ENCODE data around the gene CD69. TPM values are rescaled to one million over a fixed set of nuclear protein-coding genes. Genes with fewer than 3 reads are reported as not detected.

Gene CD69
- total RNA-seq, 1 experiment from 2014 or later: 0.98 TPM

DNA sequence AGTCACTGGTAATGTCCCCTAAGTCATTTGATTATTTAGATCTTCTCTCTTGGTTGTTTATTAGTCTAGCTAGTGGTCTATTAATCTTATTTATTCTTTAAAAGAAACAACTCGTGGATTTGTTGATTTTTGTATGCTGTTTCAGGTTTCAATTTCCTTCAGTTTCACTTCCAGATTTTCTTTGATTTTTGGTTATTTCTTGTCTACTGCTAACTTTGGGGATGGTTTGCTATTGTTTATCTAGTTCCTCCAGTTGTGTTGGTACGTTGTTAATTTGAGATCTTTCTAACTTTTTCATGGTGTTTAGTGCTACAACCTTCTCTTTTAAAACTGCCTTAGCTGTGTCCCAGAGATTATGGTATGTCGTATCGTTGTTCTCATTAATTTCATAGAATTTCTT lies 18.5 kb upstream of the CD69 start:
- POLR2A ChIA-PET: no interaction called here
- no peak for DNase-seq (ENCODE audit: low read depth, low spot score)
- ATAC-seq: no peak
- Histone ChIP-seq H3K4me3 (ENCODE audit: low read depth in 2 of 2, low read length in 2 of 2) (no peak overlapping the region), H3K27me3 (ENCODE audit: control insufficient read depth, insufficient read depth, low read length) (no peaks in the 10 kb centered on the region), H3K27ac (ENCODE audit: low read length) (no peak overlapping the region), H3K36me3 (ENCODE audit: control insufficient read depth, insufficient read depth, low read length) (no peaks in the 10 kb centered on the region), H3K4me1 (ENCODE audit: control insufficient read depth, insufficient read depth, low read length) (no peaks in the 10 kb centered on the region), H3K9me3 (ENCODE audit: control insufficient read depth, insufficient read depth, low read depth, low read length) (no peaks in the 10 kb centered on the region)
- TF ChIP-seq POLR2AphosphoS5 (IDR thresholded peaks at IDR 0.05; ENCODE audit: low read depth, low read length) (no peak), TCF7L2 (IDR thresholded peaks at IDR 0.05; ENCODE audit: low read depth, low read length) (no peak), SIN3A (IDR thresholded peaks at IDR 0.05; ENCODE audit: borderline replicate concordance, insufficient read depth, low read depth, low read length) (no peak)
- TF ChIP-seq, protein P1, sequence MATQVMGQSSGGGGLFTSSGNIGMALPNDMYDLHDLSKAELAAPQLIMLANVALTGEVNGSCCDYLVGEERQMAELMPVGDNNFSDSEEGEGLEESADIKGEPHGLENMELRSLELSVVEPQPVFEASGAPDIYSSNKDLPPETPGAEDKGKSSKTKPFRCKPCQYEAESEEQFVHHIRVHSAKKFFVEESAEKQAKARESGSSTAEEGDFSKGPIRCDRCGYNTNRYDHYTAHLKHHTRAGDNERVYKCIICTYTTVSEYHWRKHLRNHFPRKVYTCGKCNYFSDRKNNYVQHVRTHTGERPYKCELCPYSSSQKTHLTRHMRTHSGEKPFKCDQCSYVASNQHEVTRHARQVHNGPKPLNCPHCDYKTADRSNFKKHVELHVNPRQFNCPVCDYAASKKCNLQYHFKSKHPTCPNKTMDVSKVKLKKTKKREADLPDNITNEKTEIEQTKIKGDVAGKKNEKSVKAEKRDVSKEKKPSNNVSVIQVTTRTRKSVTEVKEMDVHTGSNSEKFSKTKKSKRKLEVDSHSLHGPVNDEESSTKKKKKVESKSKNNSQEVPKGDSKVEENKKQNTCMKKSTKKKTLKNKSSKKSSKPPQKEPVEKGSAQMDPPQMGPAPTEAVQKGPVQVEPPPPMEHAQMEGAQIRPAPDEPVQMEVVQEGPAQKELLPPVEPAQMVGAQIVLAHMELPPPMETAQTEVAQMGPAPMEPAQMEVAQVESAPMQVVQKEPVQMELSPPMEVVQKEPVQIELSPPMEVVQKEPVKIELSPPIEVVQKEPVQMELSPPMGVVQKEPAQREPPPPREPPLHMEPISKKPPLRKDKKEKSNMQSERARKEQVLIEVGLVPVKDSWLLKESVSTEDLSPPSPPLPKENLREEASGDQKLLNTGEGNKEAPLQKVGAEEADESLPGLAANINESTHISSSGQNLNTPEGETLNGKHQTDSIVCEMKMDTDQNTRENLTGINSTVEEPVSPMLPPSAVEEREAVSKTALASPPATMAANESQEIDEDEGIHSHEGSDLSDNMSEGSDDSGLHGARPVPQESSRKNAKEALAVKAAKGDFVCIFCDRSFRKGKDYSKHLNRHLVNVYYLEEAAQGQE (IDR thresholded peaks at IDR 0.05; ENCODE audit: insufficient read depth in 1 of 2, low read depth in 2 of 2, low read length in 1 of 2): no peak
- TF ChIP-seq, protein P2, sequence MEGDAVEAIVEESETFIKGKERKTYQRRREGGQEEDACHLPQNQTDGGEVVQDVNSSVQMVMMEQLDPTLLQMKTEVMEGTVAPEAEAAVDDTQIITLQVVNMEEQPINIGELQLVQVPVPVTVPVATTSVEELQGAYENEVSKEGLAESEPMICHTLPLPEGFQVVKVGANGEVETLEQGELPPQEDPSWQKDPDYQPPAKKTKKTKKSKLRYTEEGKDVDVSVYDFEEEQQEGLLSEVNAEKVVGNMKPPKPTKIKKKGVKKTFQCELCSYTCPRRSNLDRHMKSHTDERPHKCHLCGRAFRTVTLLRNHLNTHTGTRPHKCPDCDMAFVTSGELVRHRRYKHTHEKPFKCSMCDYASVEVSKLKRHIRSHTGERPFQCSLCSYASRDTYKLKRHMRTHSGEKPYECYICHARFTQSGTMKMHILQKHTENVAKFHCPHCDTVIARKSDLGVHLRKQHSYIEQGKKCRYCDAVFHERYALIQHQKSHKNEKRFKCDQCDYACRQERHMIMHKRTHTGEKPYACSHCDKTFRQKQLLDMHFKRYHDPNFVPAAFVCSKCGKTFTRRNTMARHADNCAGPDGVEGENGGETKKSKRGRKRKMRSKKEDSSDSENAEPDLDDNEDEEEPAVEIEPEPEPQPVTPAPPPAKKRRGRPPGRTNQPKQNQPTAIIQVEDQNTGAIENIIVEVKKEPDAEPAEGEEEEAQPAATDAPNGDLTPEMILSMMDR (IDR thresholded peaks at IDR 0.05): no peak
- in situ Hi-C loops (cut with HindIII; ENCODE audit: low pct_unique_long_range_greater_than_20kb, low sequenced_read_pairs): no loop called here
- BruUV-seq (replicated peaks): no TSS peak
- CTCF ChIA-PET: no interaction called here
- intact Hi-C loops (cut with micrococcal nuclease; ENCODE audit: unreplicated experiment): no loop called here

DNA sequence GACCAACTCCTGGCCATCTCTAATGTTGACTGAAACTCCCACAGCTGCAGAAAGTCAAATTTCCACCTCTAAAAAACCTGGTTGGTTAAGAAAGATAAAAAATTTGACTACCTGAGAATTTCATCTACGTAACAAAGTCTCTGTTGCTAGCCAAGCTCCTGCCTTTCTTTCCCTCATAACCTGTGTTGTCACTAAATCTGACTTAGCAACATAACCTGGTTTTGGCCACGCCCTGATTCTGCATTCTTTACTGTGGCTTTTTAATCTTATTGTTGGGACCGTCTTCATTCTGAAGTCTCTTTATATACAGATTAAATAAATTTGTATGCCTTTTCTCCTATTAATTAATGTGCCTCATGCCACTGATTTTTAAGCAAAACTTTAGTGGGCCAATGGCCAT lies 16.1 kb upstream of the CD69 start:
- BruUV-seq (replicated peaks): no TSS peak
- no peak for ATAC-seq
- Histone ChIP-seq H3K36me3 (ENCODE audit: control insufficient read depth, insufficient read depth, low read length) (no peaks in the 10 kb centered on the region), H3K4me1 (ENCODE audit: control insufficient read depth, insufficient read depth, low read length) (no peaks in the 10 kb centered on the region), H3K27ac (ENCODE audit: low read length) (no peak overlapping the region), H3K9me3 (ENCODE audit: control insufficient read depth, insufficient read depth, low read depth, low read length) (no peaks in the 10 kb centered on the region), H3K4me3 (ENCODE audit: low read depth in 2 of 2, low read length in 2 of 2) (no peak overlapping the region), H3K27me3 (ENCODE audit: control insufficient read depth, insufficient read depth, low read length) (no peaks in the 10 kb centered on the region)
- ChIA-PET CTCF (no interaction called here), POLR2A (no interaction called here)
- TF ChIP-seq POLR2AphosphoS5 (IDR thresholded peaks at IDR 0.05; ENCODE audit: low read depth, low read length): no peak
- TF ChIP-seq TCF7L2 (IDR thresholded peaks at IDR 0.05; ENCODE audit: low read depth, low read length): no peak
- TF ChIP-seq, protein P2 (IDR thresholded peaks at IDR 0.05): no peak
- no peak for TF ChIP-seq SIN3A (IDR thresholded peaks at IDR 0.05; ENCODE audit: borderline replicate concordance, insufficient read depth, low read depth, low read length)
- TF ChIP-seq, protein P1 (IDR thresholded peaks at IDR 0.05; ENCODE audit: insufficient read depth in 1 of 2, low read depth in 2 of 2, low read length in 1 of 2): no peak
- DNase-seq (ENCODE audit: low read depth, low spot score): no peak
- intact Hi-C loops (cut with micrococcal nuclease; ENCODE audit: unreplicated experiment): no loop called here
- in situ Hi-C loops (cut with HindIII; ENCODE audit: low pct_unique_long_range_greater_than_20kb, low sequenced_read_pairs): no loop called here
